Liver (tissue), 9 donors: ENCODE measurements around the gene ZGPAT. TPM values are rescaled to one million over a fixed set of nuclear protein-coding genes. Genes with fewer than 3 reads are reported as not detected.
"Not testable (repeated sequence)": the region's sequence is repeated elsewhere in the genome, so short reads cannot be mapped to it uniquely, and the experiment has no call there.

Experiments used
- DNase-seq: peaks from one replicate; pipeline ENCODE4 v3.0.0-alpha.2; 2017; ENCODE audit warnings: low spot score
- H3K27ac ChIP-seq, 2 donors: one replicate each; pipeline ENCODE4 v1.7.0; 2013; ENCODE audit warnings: inconsistent platforms in 2 of 2, low read length in 2 of 2, control low read depth in 1 of 2, low read depth in 1 of 2, mild to moderate bottlenecking in 1 of 2
- H3K27me3 ChIP-seq, 4 donors: one replicate each; pipeline versions ENCODE4 v1.6.1 to v1.7.0; 2013; ENCODE audit warnings: low read length in 3 of 4, inconsistent platforms in 1 of 4, mild to moderate bottlenecking in 1 of 4, moderate library complexity in 1 of 4; ENCODE audit not compliant: control insufficient read depth in 4 of 4, insufficient read depth in 4 of 4
- H3K36me3 ChIP-seq, 4 donors: one replicate each; pipeline versions ENCODE4 v1.6.1 to v1.7.0; 2013; ENCODE audit warnings: low read length in 3 of 4, mild to moderate bottlenecking in 3 of 4, low read depth in 1 of 4, moderate library complexity in 1 of 4; ENCODE audit not compliant: control insufficient read depth in 4 of 4, insufficient read depth in 3 of 4
- H3K4me1 ChIP-seq, 4 donors: one replicate each; pipeline versions ENCODE4 v1.6.1 to v1.7.0; 2013; ENCODE audit warnings: low read length in 3 of 4, mild to moderate bottlenecking in 3 of 4, moderate library complexity in 1 of 4; ENCODE audit not compliant: control insufficient read depth in 4 of 4, insufficient read depth in 4 of 4
- H3K4me3 ChIP-seq, 3 donors: one replicate each; pipeline versions ENCODE4 v1.6.1 to v1.7.0; 2013; ENCODE audit warnings: low read length in 3 of 3, control low read depth in 1 of 3, low read depth in 1 of 3, mild to moderate bottlenecking in 1 of 3
- H3K9ac ChIP-seq, 2 donors: one replicate each; pipeline ENCODE4 v1.7.0; 2013; ENCODE audit warnings: low read length in 2 of 2, mild to moderate bottlenecking in 2 of 2, moderate library complexity in 2 of 2, control low read depth in 1 of 2, low read depth in 1 of 2
- H3K9me3 ChIP-seq, 4 donors: one replicate each; pipeline versions ENCODE4 v1.6.1 to v1.7.0; 2013; ENCODE audit warnings: low read length in 3 of 4; ENCODE audit not compliant: control insufficient read depth in 4 of 4
- CTCF ChIP-seq: fragments of 150-350 bp; IDR thresholded peaks from 2 replicates; pipeline ENCODE4 v1.5.1; 2017; ENCODE audit warnings: improper control_type of control experiment, low read depth, low read length; ENCODE audit not compliant: missing input control
- EGR1 ChIP-seq, 2 donors: IDR thresholded peaks; 2 replicates each; pipeline ENCODE4 v1.6.1; 2016 to 2018; ENCODE audit warnings: antibody characterized with exemption in 2 of 2, low read depth in 2 of 2
- FOXA2 ChIP-seq: IDR thresholded peaks from 2 replicates; pipeline ENCODE4 v1.6.1; 2016; ENCODE audit warnings: antibody characterized with exemption
- GABPA ChIP-seq, 2 donors: IDR thresholded peaks in 1 of 2; conservative IDR thresholded peaks in 1 of 2; 2 replicates each; pipeline ENCODE4 v1.6.1; 2016; ENCODE audit warnings: antibody characterized with exemption in 2 of 2, mild to moderate bottlenecking in 1 of 2, moderate library complexity in 1 of 2
- JUND ChIP-seq, 2 donors: IDR thresholded peaks; 2 replicates each; pipeline ENCODE4 v1.6.1; 2016; ENCODE audit warnings: antibody characterized with exemption in 2 of 2
- MAX ChIP-seq: IDR thresholded peaks from 2 replicates; pipeline ENCODE4 v1.6.1; 2016; ENCODE audit warnings: antibody characterized with exemption
- NR2F2 ChIP-seq: IDR thresholded peaks from 2 replicates; pipeline ENCODE4 v1.6.1; 2016; ENCODE audit warnings: antibody characterized with exemption
- RAD21 ChIP-seq, 2 donors: IDR thresholded peaks; 2 replicates each; pipeline ENCODE4 v1.6.1; 2016; ENCODE audit warnings: antibody characterized with exemption in 2 of 2, mild to moderate bottlenecking in 2 of 2
- RXRA ChIP-seq, 2 donors: IDR thresholded peaks; 2 replicates each; pipeline ENCODE4 v1.6.1; 2017 to 2018; ENCODE audit warnings: antibody characterized with exemption in 2 of 2, mild to moderate bottlenecking in 1 of 2
- TAF1 ChIP-seq: conservative IDR thresholded peaks from 2 replicates; pipeline ENCODE4 v1.6.1; 2016; ENCODE audit warnings: antibody characterized with exemption, mild to moderate bottlenecking
- YY1 ChIP-seq: IDR thresholded peaks from 2 replicates; pipeline ENCODE4 v1.6.1; 2016; ENCODE audit warnings: antibody characterized with exemption, mild to moderate bottlenecking
- WGBS: extraction: QIAGEN DNeasy Blood & Tissue Kit; methylation state at CpG from one replicate; pipeline ENCODE4 v1.1.7; 2013; 5-methylcytosine and 5-hydroxymethylcytosine counted together
- polyA plus RNA-seq, 2 donors: library from polyadenylated mRNA; stranded (reverse) in 1 of 2; unstranded in 1 of 2; fragments of 200-250 nt in 1 of 2; fragments of >200 nt in 1 of 2; fragmentation: Nextera tagmentation in 1 of 2; extraction: Ambion mirVana in 1 of 2; gene quantifications; one replicate each; pipeline versions ENCODE4 v1.2.1 to v1.2.3, GENCODE V29; 2013 to 2015
- total RNA-seq, 2 donors: library from RNA; depleted of rRNA; stranded (reverse); fragments of >200 nt; gene quantifications; one replicate each; pipeline ENCODE4 v1.2.3, GENCODE V29; 2014
- TF ChIP-seq, protein P1 (sequence below): IDR thresholded peaks from 2 replicates; pipeline ENCODE4 v1.6.1; 2016; ENCODE audit warnings: antibody characterized with exemption
- donor health status: healthy.
- donor health status: healthy.
- donor health status: healthy.
- donor health status: healthy.
- donor health status: healthy.

ZGPAT gene
- total and polyA plus RNA-seq, 4 donors = 10.3 to 90.5 (median 20.5) TPM

- no peak for TF ChIP-seq MAX
- no peak for TF ChIP-seq EGR1 (IDR thresholded peaks at IDR 0.05; ENCODE audit: low read depth in 2 of 2)
- TF ChIP-seq, protein P1, sequence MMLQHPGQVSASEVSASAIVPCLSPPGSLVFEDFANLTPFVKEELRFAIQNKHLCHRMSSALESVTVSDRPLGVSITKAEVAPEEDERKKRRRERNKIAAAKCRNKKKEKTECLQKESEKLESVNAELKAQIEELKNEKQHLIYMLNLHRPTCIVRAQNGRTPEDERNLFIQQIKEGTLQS = no peak
- TF ChIP-seq JUND (IDR thresholded peaks at IDR 0.05) = no peak
- no peak for TF ChIP-seq YY1
- no peak for TF ChIP-seq NR2F2
- TF ChIP-seq FOXA2 = no peak
- TF ChIP-seq GABPA (IDR thresholded peaks at IDR 0.05 in 1 of 2, conservative IDR thresholded peaks at IDR 0.05 in 1 of 2) = no peak
These were observed 66.5 kb downstream of the ZGPAT start (continued) for GRCh38 chr20:63774306-63774705.

GRCh38 chr20:63775096-63775978 is 67.5 kb downstream of the ZGPAT start:
- DNase-seq = peak; percentile 70
- no peak for TF ChIP-seq RXRA (IDR thresholded peaks at IDR 0.05)
- TF ChIP-seq TAF1 = no peak
- TF ChIP-seq RAD21 (IDR thresholded peaks at IDR 0.05) = peak in 1 of 2 donors; percentile 52
- WGBS = 61% methylated on average over 67 of the region's 67 CpGs
- Histone ChIP-seq H3K4me1 (peaks cover 0 to 2% (median 1%) of the 10 kb centered on the region in 4 donors), H3K36me3 (no peaks in the 10 kb centered on the region), H3K9me3 (no peaks in the 10 kb centered on the region), H3K4me3 (no peak overlapping the region), H3K27ac (no peak overlapping the region), H3K9ac (no peak overlapping the region), H3K27me3 (no peaks in the 10 kb centered on the region)

DNA sequence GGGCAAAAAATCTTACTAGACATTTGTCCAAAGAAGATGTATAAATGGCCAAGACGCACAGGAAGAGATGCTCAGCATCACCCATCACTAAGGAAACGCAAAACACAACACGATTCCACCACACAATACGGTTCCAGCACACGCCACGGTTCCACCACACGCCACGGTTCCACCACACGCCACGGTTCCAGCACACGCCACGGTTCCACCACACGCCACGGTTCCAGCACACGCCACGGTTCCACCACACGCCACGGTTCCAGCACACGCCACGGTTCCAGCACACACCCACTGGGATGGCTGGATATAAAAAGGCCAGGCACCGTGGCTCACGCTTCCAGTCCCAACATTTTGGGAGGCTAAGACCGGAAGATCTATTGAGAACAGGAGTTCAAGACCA is 69.0 kb downstream of the ZGPAT start:
- DNase-seq, H3K27me3 ChIP-seq, H3K9me3 ChIP-seq, H3K27ac ChIP-seq, H3K36me3 ChIP-seq, H3K4me1 ChIP-seq, H3K9ac ChIP-seq, H3K4me3 ChIP-seq: not testable (repeated sequence)
- WGBS = 95% methylated on average over 19 of the region's 23 CpGs

DNA sequence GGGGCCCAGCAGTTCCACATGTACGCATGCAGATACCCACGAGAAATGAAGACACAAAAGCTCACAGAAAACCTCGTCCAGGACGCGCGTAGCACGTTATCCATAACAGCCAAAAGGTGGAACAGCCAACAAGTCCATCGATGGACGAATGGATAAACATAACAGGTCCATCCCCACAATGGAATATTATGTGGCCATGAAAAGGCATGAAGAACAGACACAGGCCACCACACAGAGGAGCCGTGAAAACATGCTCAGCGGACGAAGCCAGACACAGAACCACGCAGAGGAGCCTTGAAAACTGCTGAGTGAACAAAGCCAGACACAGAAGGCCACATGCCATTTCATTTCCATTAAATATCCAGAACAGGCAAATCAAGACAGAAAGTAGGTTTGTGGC is 69.8 kb downstream of the ZGPAT start:
- H3K36me3 ChIP-seq = no peaks in the 10 kb centered on the region
- peaks cover 0 to 2% (median 1%) of the 10 kb centered on the region in 4 donors for H3K4me1 ChIP-seq
- H3K9me3 ChIP-seq = no peaks in the 10 kb centered on the region
- no peak overlapping the region for H3K27ac ChIP-seq
- no peak overlapping the region for H3K9ac ChIP-seq
- no peak for DNase-seq
- no peaks in the 10 kb centered on the region for H3K27me3 ChIP-seq
- no peak for TF ChIP-seq JUND (IDR thresholded peaks at IDR 0.05)
- TF ChIP-seq GABPA (IDR thresholded peaks at IDR 0.05 in 1 of 2, conservative IDR thresholded peaks at IDR 0.05 in 1 of 2) = no peak
- TF ChIP-seq TAF1 = no peak
- TF ChIP-seq CTCF = no peak
- WGBS = 96% methylated on average over 13 of the region's 13 CpGs
- H3K4me3 ChIP-seq = no peak overlapping the region
